Right atrium auricular region (tissue), 2 donors: ENCODE data around the gene GRAMD4. TPM values are rescaled to one million over a fixed set of nuclear protein-coding genes. Genes with fewer than 3 reads are reported as not detected.

ENCODE experiments used
- DNase-seq: peaks from one replicate; pipeline ENCODE4 v3.0.0-alpha.2; 2019; ENCODE audit warnings: low spot score
- H3K27ac ChIP-seq, 2 donors: fragments of 200-600 bp; sonication (generic); 1 replicate in 1 of 2; 2 replicates in 1 of 2; pipeline ENCODE4 v1.5.1; 2016 to 2019
- H3K27me3 ChIP-seq, 2 donors: fragments of 200-600 bp; sonication (generic); one replicate each; pipeline versions ENCODE4 v1.5.1 to v1.6.0; 2017 to 2019
- H3K36me3 ChIP-seq: fragments of 200-600 bp; sonication (generic); one replicate; pipeline ENCODE4 v1.5.1; 2016
- H3K4me1 ChIP-seq, 2 donors: fragments of 200-600 bp; sonication (generic); one replicate each; pipeline versions ENCODE4 v1.5.1 to v1.6.0; 2017 to 2019
- H3K4me3 ChIP-seq, 2 donors: fragments of 200-600 bp; sonication (generic); 1 replicate in 1 of 2; 2 replicates in 1 of 2; pipeline ENCODE4 v1.5.1; 2017 to 2019; ENCODE audit warnings: mild to moderate bottlenecking in 1 of 2, moderate library complexity in 1 of 2
- H3K9me3 ChIP-seq, 2 donors: fragments of 200-600 bp; sonication (generic); one replicate each; pipeline ENCODE4 v1.5.1; 2019
- total RNA-seq, 2 donors: library from RNA; depleted of rRNA; stranded (reverse); fragments of >200 nt; gene quantifications; one replicate each; pipeline ENCODE4 v1.1.0, GENCODE V29; 2016
- TF ChIP-seq, protein P1 (sequence below), 2 donors: fragments of 200-600 bp; sonication (generic); IDR thresholded peaks; one replicate each; pipeline ENCODE4 v1.5.1; 2019; ENCODE audit warnings: antibody characterized with exemption in 2 of 2

The GRAMD4 gene
- total RNA-seq, 2 donors from 2014 or later, result 29.1 to 31.6 TPM

DNA sequence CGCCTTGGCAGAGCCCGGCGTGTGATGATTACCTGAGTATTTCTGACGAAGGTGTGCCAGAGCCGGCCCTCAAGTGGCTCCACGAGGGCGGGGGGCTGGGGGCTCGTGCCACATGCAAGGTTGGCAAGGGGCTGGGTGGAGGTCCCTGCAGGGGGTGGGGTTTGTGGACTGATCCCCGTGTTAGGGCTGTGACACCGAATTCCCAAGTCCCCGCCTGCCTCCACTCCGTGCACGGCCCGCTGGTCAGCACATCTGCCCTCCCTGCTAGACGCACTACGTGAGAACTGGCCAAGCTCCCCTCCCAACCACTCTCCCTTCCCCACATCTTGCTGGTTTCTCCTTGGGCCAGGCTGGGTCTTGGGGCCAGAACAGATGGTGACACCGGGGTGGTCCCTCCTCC lies 34.2 kb downstream of the GRAMD4 start:
- no peaks in the 10 kb centered on the region for H3K9me3 ChIP-seq
- H3K36me3 ChIP-seq, result peaks cover 11% of the 10 kb centered on the region
- DNase-seq, result no peak
- no peak overlapping the region for H3K4me3 ChIP-seq
- H3K27me3 ChIP-seq, result no peaks in the 10 kb centered on the region
- H3K4me1 ChIP-seq, result peaks cover 0 to 74% of the 10 kb centered on the region in 2 donors
- TF ChIP-seq, protein P1, sequence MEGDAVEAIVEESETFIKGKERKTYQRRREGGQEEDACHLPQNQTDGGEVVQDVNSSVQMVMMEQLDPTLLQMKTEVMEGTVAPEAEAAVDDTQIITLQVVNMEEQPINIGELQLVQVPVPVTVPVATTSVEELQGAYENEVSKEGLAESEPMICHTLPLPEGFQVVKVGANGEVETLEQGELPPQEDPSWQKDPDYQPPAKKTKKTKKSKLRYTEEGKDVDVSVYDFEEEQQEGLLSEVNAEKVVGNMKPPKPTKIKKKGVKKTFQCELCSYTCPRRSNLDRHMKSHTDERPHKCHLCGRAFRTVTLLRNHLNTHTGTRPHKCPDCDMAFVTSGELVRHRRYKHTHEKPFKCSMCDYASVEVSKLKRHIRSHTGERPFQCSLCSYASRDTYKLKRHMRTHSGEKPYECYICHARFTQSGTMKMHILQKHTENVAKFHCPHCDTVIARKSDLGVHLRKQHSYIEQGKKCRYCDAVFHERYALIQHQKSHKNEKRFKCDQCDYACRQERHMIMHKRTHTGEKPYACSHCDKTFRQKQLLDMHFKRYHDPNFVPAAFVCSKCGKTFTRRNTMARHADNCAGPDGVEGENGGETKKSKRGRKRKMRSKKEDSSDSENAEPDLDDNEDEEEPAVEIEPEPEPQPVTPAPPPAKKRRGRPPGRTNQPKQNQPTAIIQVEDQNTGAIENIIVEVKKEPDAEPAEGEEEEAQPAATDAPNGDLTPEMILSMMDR (IDR thresholded peaks at IDR 0.05), result no peak
- peak overlapping the region; percentile 88 to 93 for H3K27ac ChIP-seq

DNA sequence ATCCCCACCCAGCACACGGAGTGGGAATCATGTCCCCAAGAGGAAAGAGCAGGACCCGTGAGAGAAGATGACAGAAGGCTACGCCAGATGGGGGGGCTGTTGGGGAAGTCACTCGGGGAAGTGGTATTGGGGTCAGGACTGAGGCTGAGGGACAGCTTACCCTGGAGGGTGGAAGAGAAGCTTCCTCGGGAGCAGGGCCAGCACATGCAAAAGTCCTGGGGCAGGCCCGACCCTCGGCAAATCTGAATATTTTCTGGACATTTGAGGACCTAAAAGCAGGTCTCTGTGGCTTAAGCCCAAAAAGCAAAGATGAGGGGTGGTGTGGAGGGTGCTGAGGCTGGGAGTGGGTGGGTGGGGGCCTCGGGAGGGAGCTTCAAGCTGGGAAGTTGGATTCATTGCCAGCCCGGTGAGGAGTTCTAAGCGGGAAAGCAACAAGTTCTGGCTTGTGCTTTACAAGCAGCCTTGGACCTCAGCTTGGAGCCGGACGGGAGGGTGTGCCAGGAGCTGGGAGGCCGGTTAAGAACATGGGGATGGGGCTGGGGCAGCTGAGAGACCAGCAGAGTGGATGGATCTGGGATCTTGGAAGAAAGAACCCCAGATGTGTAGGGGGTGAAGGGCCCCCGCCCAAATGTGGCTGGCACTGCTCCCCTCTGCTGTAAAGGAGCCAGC lies 34.9 kb downstream of the GRAMD4 start:
- Histone ChIP-seq H3K4me1 (peaks cover 0 to 68% of the 10 kb centered on the region in 2 donors), H3K9me3 (no peaks in the 10 kb centered on the region), H3K36me3 (peaks cover 18% of the 10 kb centered on the region), H3K27ac (peak overlapping the region; percentile 88 to 93), H3K4me3 (no peak overlapping the region), H3K27me3 (no peaks in the 10 kb centered on the region)
- DNase-seq, result no peak
- TF ChIP-seq, protein P1 (IDR thresholded peaks at IDR 0.05), result no peak

DNA sequence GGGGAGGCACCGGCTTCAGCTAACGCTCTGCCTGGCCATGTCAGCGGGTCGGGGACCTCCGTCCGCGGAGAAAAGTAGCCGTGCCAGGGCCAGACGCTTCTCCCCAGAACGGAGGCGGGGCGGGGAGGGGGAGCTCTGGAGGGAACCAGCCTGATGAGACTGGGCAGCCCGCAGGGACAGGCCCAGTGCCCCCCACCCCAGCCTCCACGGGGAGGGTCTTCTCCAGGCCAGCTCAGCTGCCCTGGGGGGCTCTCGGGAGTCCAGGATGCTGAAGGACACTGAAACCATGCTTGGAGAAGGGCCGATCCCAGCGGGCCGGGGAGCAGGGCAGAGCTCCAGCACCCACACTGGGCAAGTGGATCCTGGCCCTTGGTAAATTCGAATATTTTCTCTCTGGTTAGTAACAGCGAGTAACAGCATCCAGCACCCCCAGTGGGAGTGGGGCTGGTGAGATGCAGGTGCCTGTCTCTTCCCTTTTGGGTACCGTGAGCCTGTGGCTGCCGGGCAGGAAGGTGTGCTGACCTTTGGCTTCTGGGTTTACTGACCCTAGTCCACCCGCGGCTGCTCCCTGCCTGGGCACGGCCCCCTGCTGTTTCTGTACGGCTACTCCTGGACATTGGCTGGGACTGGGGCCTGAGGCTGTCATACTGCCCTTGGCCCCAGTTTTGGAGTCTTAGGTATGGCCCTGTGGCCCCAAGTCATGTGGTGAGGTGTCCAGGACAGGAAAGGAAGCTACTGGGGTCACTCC lies 35.8 kb downstream of the GRAMD4 start:
- peaks cover 0 to 68% of the 10 kb centered on the region in 2 donors for H3K4me1 ChIP-seq
- TF ChIP-seq, protein P1 (IDR thresholded peaks at IDR 0.05), result no peak

DNA sequence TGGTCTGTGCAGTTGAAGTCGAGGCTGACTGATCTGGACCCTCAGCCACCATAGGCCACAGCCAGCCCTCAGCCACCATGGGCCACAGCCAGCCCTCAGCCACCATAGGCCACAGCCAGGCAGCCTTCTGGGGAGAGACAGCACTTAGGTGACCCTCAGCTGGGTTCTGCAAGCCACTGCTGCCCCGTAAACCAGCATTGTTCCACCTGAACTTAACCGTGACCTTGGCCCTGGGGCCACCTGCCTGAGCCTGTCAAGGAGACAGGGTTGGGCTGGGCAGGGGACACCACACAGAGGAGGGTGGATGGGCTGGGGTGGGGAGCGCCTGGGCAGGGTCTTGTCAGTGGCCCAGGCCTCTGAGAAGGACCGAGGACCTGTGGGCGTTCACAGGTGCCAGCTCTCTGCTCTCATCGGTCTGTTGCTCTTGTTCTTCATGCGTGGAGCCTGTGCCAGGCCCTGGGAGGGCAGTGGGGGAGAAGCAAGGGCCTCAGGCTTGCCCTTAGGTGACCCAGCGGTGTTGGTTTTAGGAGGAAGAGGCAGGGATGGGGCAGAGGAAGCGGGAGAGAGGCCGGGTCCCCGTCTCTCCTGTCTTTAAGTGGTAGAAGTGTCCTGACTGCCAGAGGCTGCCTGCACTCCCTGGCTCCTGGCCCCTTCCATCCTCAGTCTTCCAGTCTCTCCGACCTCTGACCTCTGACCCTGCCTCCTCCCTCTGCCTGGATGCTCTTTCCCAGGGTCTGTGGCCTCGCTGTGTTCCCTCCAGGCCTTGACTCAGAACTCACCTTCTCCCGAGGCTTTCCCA lies 36.9 kb downstream of the GRAMD4 start:
- DNase-seq, result no peak
- Histone ChIP-seq H3K27ac (peak overlapping the region in 1 of 2 donors; percentile 88), H3K36me3 (peaks cover 18% of the 10 kb centered on the region), H3K27me3 (no peaks in the 10 kb centered on the region), H3K4me3 (no peak overlapping the region), H3K4me1 (peaks cover 0 to 68% of the 10 kb centered on the region in 2 donors), H3K9me3 (no peaks in the 10 kb centered on the region)
- TF ChIP-seq, protein P1 (IDR thresholded peaks at IDR 0.05), result no peak

More for the DNA sequence above, 35.8 kb downstream of the GRAMD4 start:
- peak overlapping the region in 1 of 2 donors; percentile 88 for H3K27ac ChIP-seq
- no peaks in the 10 kb centered on the region for H3K27me3 ChIP-seq
- H3K36me3 ChIP-seq, result peaks cover 18% of the 10 kb centered on the region
- no peaks in the 10 kb centered on the region for H3K9me3 ChIP-seq
- no peak for DNase-seq
- H3K4me3 ChIP-seq, result no peak overlapping the region

DNA sequence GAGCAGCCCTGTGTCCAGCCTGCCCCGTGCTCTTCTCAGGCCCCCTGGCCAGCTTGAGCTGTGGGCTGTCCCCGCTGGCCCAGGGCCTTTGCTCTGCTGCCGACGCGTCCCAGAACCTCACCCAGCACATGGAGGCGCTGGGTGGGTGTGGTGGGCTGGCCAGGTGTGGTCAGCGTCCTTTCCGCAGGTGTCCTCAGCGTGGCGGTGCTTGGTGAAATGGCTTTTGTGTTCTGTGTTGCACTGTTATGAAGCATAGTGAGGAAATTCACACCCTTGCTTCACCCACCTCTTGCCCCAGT lies 37.4 kb downstream of the GRAMD4 start:
- H3K27ac ChIP-seq, result peak overlapping the region in 1 of 2 donors; percentile 88
- peaks cover 18% of the 10 kb centered on the region for H3K36me3 ChIP-seq
- H3K4me1 ChIP-seq, result peaks cover 0 to 66% of the 10 kb centered on the region in 2 donors
- no peak overlapping the region for H3K4me3 ChIP-seq
- DNase-seq, result no peak
- H3K27me3 ChIP-seq, result no peaks in the 10 kb centered on the region
- no peaks in the 10 kb centered on the region for H3K9me3 ChIP-seq
- TF ChIP-seq, protein P1 (IDR thresholded peaks at IDR 0.05), result no peak
